HUES48 (cell line): Measurements from ENCODE around the gene TMEM225B.

ENCODE experiments used
- H3K27ac ChIP-seq: one replicate; pipeline ENCODE4 v1.7.0; 2013; ENCODE audit warnings: low read depth, low read length, inconsistent platforms
- H3K27me3 ChIP-seq: 2 replicates; pipeline ENCODE4 v1.6.1; 2013; ENCODE audit warnings: mild to moderate bottlenecking, low read length; ENCODE audit not compliant: control insufficient read depth, insufficient read depth
- H3K36me3 ChIP-seq: 2 replicates; pipeline ENCODE4 v1.6.1; 2013; ENCODE audit warnings: low read length; ENCODE audit not compliant: control insufficient read depth, insufficient read depth
- H3K4me1 ChIP-seq: 2 replicates; pipeline ENCODE4 v1.6.1; 2013; ENCODE audit warnings: mild to moderate bottlenecking, low read length; ENCODE audit not compliant: control insufficient read depth, insufficient read depth
- H3K4me3 ChIP-seq: 2 replicates; pipeline ENCODE4 v1.5.1; 2013; ENCODE audit warnings: mild to moderate bottlenecking, low read depth, low read length
- H3K9ac ChIP-seq: 2 replicates; pipeline ENCODE4 v1.6.1; 2013; ENCODE audit warnings: mild to moderate bottlenecking, low read depth, low read length, moderate library complexity
- H3K9me3 ChIP-seq: 2 replicates; pipeline ENCODE4 v1.6.1; 2013; ENCODE audit warnings: low read length; ENCODE audit not compliant: control insufficient read depth, insufficient read depth

TMEM225B gene

DNA sequence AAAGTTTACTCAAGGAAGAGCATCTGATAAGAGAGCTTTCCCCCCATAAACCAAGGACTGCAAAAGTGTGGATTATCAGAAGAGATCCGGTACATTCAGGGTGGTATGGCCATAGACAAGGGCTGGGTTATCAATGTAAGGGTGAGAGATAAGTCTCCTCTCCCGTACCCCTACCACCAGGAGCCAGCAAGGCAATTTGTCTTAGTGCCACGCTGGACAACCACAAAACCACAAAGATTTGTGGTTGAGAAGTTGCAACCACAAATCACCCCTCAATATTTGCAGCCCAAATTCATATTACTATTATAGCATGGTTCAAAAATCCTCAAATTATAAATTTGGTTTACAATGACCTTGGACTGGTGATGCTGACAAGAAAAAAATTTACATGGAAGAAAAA lies 16.4 kb downstream of the TMEM225B start:
- Histone ChIP-seq H3K4me1 (no peaks in the 10 kb centered on the region), H3K9me3 (no peaks in the 10 kb centered on the region), H3K4me3 (no peak overlapping the region), H3K9ac (no peak overlapping the region), H3K36me3 (peaks cover 16% of the 10 kb centered on the region), H3K27ac (no peak overlapping the region), H3K27me3 (no peaks in the 10 kb centered on the region)

DNA sequence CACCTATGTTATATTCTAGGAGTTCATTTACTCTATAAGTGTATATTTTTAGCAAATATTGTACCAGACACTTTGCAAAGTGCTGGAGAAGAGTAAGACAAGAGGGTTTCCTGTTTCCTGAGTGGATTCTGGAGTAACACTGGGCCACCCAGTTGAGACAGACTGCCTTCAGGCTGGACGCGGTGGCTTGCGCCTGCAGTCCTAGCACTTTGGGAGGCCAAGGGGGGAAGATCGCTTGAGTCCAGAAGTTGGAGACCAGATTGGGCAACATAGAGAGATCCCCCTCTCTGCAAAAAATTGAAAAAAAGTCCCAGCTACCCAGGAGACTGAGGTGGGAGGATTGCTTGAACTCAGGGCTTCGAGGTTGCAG lies 17.9 kb downstream of the TMEM225B start:
- Histone ChIP-seq H3K27me3 (no peaks in the 10 kb centered on the region), H3K4me1 (no peaks in the 10 kb centered on the region), H3K9me3 (no peaks in the 10 kb centered on the region), H3K36me3 (peaks cover 31% of the 10 kb centered on the region), H3K27ac (no peak overlapping the region), H3K4me3 (peak overlapping the region; percentile 78), H3K9ac (peak overlapping the region; percentile 94; the same call in 1 of the 2 replicates)

DNA sequence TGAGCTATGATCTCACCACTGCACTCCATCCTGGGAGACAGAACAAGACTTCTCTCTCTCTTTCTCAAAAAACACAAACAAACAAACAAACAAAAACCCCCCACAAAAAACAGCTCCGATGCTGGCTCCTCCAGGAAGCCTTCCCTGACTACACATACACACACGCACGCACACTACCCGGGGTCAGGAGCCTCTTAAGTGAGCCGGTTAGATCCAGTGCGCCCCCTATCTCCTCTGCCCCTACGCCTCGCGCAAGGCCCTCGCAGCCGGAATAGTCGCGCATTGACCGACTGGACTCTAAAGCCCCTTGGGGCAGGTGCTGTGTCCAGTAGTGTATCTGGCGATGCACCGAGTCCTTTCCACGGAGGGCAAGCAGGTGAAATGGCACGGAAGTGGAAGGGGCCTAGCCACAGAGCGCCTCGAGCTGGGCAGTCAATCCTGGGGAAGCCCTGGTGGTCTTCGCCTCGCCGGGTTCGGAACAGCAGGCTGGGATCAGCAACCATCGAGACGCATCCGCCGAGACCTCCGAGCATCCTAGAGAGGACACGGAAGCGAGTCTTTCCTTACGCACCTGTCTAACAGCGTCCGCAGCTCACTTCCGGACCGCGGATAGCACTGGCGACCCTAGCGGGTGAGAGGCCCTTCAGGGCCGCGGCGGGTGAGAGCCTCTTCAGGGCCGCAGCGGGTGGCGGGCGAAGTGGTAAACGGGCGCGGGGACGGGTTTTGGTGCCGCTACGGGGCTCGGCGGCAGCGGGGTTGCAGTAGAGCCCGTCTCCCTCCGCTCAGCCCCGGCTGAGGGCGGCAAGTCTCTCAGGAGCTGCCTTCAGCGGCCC lies 18.5 kb downstream of the TMEM225B start, which contains the start of gene ZSCAN25:
ZSCAN25 (plus strand) TSS at position 588 of the 833 bp plus-strand sequence. CDS start 2,661 bp downstream, outside the sequence.
- Histone ChIP-seq H3K27ac (peak within 1 kb of the TSS; percentile 75), H3K9ac (peak within 1 kb of the TSS; percentile 94), H3K36me3 (peaks cover 37% of the 10 kb centered on the region), H3K4me3 (peak within 1 kb of the TSS; percentile 78), H3K27me3 (no peaks in the 10 kb centered on the region), H3K9me3 (no peaks in the 10 kb centered on the region), H3K4me1 (no peaks in the 10 kb centered on the region)

DNA sequence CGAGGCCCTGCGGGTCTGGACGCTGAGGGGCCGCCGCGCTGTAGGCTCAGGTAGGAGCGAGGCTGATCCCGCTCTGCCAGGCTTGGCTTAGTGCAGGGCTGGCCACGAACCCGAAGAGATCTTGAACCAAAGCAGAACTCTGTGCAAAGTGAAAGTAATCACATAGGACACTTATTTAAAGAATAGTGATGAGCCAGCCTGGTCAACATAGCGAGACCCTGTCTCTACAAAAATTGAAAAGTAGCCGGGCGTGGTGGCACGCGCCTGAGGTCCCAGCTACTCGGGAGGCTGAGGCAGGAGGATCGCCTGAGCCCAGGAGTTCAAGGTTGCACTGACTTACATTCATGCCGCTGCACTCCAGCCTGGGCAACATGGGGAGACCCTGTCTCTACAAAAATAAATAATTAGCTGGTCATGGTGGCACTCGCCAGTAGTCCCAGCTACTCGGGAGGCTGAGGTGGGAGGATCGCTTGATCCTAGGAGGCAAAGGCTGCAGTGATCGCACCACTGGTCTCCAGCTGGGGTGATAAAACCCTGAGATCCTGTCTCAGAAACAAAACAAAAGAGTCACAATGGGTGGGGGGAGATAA lies 19.2 kb downstream of the TMEM225B start:
- Histone ChIP-seq H3K27ac (peak overlapping the region; percentile 75), H3K27me3 (no peaks in the 10 kb centered on the region), H3K9me3 (no peaks in the 10 kb centered on the region)

DNA sequence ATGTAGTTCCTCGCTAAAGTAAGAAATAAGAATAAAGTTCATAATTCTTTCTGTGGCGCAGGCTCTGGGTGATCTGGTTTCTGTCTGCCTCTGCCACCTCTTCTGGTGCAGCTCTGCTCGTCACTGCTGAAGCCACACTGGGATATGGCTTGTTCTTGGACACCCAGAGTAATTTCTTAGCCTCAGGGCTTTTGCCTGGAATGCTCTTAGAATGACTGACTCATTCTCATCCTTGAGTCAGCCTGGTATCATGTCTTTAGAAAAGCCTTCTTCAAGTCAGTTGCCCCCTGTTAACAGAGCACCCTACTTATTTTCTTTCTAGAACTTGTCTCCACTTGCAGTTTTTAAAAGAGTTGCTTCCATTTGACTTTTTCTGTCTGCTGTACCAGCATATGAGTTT lies 20.7 kb downstream of the TMEM225B start:
- Histone ChIP-seq H3K4me1 (no peaks in the 10 kb centered on the region), H3K27ac (no peak overlapping the region), H3K36me3 (peaks cover 58% of the 10 kb centered on the region), H3K9me3 (no peaks in the 10 kb centered on the region), H3K4me3 (no peak overlapping the region), H3K27me3 (no peaks in the 10 kb centered on the region), H3K9ac (no peak overlapping the region)

More for the DNA sequence above, 19.2 kb downstream of the TMEM225B start:
- no peaks in the 10 kb centered on the region for H3K4me1 ChIP-seq
- peaks cover 44% of the 10 kb centered on the region for H3K36me3 ChIP-seq
- H3K9ac ChIP-seq, result peak overlapping the region; percentile 94
- H3K4me3 ChIP-seq, result peak overlapping the region; percentile 78

DNA sequence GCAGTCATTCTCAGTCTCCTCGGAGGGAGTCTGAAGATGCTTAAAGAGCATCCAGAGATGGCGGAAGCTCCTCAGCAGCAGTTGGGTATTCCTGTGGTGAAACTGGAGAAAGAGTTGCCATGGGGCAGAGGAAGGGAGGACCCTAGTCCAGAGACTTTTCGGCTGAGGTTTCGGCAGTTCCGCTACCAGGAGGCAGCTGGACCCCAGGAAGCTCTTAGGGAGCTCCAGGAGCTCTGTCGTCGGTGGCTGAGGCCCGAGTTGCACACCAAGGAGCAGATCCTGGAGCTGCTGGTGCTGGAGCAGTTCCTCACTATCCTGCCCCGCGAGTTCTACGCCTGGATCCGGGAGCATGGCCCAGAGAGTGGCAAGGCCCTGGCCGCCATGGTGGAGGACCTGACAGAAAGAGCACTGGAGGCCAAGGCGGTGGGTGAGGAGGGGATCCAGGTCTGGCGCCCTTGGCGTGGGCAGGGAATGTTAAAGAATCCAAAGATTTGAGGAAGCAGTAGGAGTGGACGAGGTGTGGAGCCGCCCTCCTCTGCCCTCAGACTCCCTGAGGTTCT lies 21.6 kb downstream of the TMEM225B start:
- Histone ChIP-seq H3K9me3 (no peaks in the 10 kb centered on the region), H3K27me3 (no peaks in the 10 kb centered on the region), H3K4me3 (no peak overlapping the region), H3K36me3 (peaks cover 67% of the 10 kb centered on the region), H3K9ac (no peak overlapping the region), H3K4me1 (no peaks in the 10 kb centered on the region), H3K27ac (no peak overlapping the region)

DNA sequence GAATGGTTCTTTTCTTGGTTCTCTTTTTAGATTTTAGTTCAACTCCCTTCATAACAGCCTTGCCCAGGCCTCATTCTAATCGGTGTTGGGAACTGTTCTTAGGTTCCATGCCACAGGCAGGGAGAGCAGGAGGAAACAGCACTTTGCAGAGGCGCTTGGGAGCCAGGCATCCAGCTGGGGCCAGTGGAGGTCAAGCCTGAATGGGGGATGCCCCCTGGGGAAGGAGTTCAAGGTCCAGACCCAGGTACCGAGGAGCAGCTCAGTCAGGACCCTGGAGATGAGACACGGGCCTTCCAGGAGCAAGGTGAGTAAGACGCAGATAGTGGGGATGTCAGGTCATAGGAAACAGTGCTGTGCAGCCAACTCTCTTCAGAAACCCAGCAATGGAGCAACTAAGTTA lies 23.2 kb downstream of the TMEM225B start:
- H3K36me3 ChIP-seq, result peaks cover 83% of the 10 kb centered on the region
- no peak overlapping the region for H3K9ac ChIP-seq
- no peaks in the 10 kb centered on the region for H3K27me3 ChIP-seq
- H3K9me3 ChIP-seq, result no peaks in the 10 kb centered on the region
- no peaks in the 10 kb centered on the region for H3K4me1 ChIP-seq
- H3K4me3 ChIP-seq, result no peak overlapping the region
- no peak overlapping the region for H3K27ac ChIP-seq

DNA sequence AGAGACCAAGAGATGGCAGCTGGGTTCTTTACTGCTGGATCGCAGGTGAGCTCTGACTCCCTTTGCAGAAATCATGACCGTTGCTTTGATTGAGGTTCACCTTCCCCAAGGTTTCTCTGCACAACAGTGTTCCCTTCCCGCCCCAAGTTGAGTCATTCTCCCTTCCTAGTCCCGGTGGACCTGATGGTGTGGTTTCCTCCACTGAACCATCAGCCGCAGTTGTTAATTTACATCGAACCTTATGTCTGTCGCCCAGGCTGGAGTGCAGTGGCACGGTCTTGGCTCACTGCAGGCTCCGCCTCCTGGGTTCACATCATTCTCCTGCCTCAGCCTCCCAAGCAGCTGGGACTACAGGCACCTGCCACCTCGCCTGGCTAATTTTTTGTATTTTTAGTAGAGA lies 24.5 kb downstream of the TMEM225B start:
- no peak overlapping the region for H3K27ac ChIP-seq
- no peak overlapping the region for H3K4me3 ChIP-seq
- H3K27me3 ChIP-seq, result no peaks in the 10 kb centered on the region
- no peaks in the 10 kb centered on the region for H3K9me3 ChIP-seq
- H3K9ac ChIP-seq, result no peak overlapping the region
- no peaks in the 10 kb centered on the region for H3K4me1 ChIP-seq
- H3K36me3 ChIP-seq, result peaks cover 97% of the 10 kb centered on the region

DNA sequence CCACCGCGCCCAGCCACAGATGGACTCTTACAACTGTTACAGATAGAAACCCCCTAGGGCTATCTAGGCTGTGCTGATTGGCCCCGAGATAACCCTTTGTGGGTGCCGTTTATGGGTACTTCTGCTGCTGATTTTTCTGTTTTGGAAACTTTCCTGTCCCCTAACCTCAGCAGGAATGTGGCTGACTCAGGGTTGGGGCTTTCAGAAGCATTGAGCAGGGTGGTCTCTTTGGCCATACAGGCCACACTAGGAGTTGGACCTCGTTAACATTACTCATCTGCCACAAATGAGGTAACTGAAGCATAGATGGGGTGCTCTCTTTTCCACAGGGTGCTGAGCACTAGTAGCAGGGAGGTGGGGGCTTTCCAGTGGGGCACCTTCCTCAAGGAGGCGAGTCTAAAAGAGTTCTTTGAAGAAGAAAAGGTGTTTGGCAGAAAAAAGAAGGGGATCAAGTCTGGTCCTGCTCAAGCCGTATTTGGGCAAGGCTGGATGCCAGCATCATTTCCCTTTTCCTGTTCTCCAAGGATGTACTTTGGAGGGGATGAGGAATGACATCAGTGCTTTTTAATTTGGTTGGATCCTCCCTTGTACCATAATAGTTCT lies 25.1 kb downstream of the TMEM225B start:
- H3K4me3 ChIP-seq, result no peak overlapping the region
- no peak overlapping the region for H3K9ac ChIP-seq
- H3K27ac ChIP-seq, result no peak overlapping the region
- H3K27me3 ChIP-seq, result no peaks in the 10 kb centered on the region
- no peaks in the 10 kb centered on the region for H3K9me3 ChIP-seq
- H3K4me1 ChIP-seq, result peaks cover under 1% of the 10 kb centered on the region
- peaks cover 99% of the 10 kb centered on the region for H3K36me3 ChIP-seq

DNA sequence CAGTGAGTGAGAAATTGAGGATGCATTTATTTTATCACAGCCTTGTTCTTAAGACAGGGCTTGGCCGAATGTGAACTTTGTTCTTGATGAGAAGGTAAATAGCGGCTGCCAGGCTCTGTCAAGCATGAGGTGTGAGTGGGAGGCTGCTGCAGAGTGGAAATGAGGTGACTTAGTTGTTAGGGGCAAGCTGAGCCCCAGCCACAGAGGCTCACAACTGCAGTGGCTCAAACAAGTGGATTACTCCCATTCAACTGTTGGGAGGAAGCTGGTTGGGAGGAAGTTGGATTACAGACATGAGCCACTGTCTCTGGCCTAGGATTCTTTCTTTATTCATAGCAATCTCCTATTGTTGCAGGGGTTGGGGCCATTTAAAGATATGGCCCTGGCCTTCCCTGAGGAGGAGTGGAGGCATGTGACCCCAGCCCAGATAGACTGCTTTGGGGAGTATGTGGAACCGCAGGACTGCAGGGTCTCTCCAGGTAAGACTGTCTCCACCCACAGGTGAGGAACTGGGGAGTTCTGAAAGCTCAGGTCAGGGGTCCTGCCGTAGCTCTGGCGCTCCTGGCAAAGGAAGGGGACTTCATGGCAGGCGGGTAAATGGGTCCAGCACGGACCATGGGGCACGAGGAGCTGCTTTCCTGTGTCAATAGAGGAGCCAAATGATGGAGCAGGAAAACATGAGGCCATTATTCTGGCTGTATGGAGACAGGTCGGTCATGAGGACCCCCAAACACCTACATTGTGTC lies 25.8 kb downstream of the TMEM225B start:
- Histone ChIP-seq H3K9me3 (no peaks in the 10 kb centered on the region), H3K9ac (no peak overlapping the region), H3K4me1 (peaks cover 8% of the 10 kb centered on the region), H3K27me3 (no peaks in the 10 kb centered on the region), H3K27ac (no peak overlapping the region), H3K4me3 (no peak overlapping the region), H3K36me3 (peaks cover 97% of the 10 kb centered on the region)
